CD4-positive, alpha-beta memory T cell (primary cell): ENCODE results near the gene DNAH14. TPM values are rescaled to one million over a fixed set of nuclear protein-coding genes. Genes with fewer than 3 reads are reported as not detected.
"Not testable (repeated sequence)": the region's sequence is repeated elsewhere in the genome, so short reads cannot be mapped to it uniquely, and the experiment has no call there.

Source experiments
- CTCF ChIA-PET: fragments of 350-600 bp; sonication (Branson Sonifier 250); formaldehyde crosslinking; loops from one replicate; lab custom pipeline; 2021; ENCODE audit warnings: inconsistent platforms; ENCODE audit not compliant: partially characterized antibody; lab: Charles Lee
- POLR2A ChIA-PET: fragments of 350-600 bp; sonication (Branson Sonifier 250); formaldehyde crosslinking; loops from one replicate; lab custom pipeline; 2021; ENCODE audit not compliant: partially characterized antibody; lab: Charles Lee
- DNase-seq, 5 donors: peaks; one replicate each; pipeline versions ENCODE4 v3.0.0 to v3.0.0-alpha.2; 2020 to 2022; ENCODE audit warnings: mixed read lengths in 1 of 5
- H3K27ac ChIP-seq: one replicate; pipeline ENCODE4 v1.7.0; 2013; ENCODE audit warnings: low read depth, low read length
- H3K27me3 ChIP-seq: 2 replicates; pipeline ENCODE4 v1.7.0; 2013; ENCODE audit warnings: mild to moderate bottlenecking, low read length, moderate library complexity; ENCODE audit not compliant: insufficient read depth
- H3K36me3 ChIP-seq: 2 replicates; pipeline ENCODE4 v1.7.0; 2013; ENCODE audit warnings: mild to moderate bottlenecking, low read length, moderate library complexity; ENCODE audit not compliant: insufficient read depth
- H3K4me1 ChIP-seq: 2 replicates; pipeline ENCODE4 v1.7.0; 2013; ENCODE audit warnings: mild to moderate bottlenecking, low read length, moderate library complexity; ENCODE audit not compliant: insufficient read depth
- H3K4me3 ChIP-seq, 2 donors: one replicate each; pipeline ENCODE4 v1.7.0; 2013; ENCODE audit warnings: low read length in 2 of 2, mild to moderate bottlenecking in 1 of 2
- H3K9me3 ChIP-seq, 2 donors: one replicate each; pipeline ENCODE4 v1.7.0; 2013; ENCODE audit warnings: low read length in 2 of 2, control low read depth in 1 of 2; ENCODE audit not compliant: control insufficient read depth in 1 of 2
- H3K27ac Mint-ChIP-seq, 7 donors: one replicate each; pipeline ENCODE4 v1.8.0; 2020 to 2021; ENCODE audit warnings: mixed read lengths in 7 of 7, mild to moderate bottlenecking in 6 of 7, inconsistent platforms in 3 of 7, moderate library complexity in 3 of 7
- H3K27me3 Mint-ChIP-seq, 2 donors: one replicate each; pipeline ENCODE4 v1.8.0; 2020 to 2021; ENCODE audit warnings: mixed read lengths in 2 of 2
- H3K36me3 Mint-ChIP-seq, 2 donors: one replicate each; pipeline ENCODE4 v1.8.0; 2020 to 2021; ENCODE audit warnings: mixed read lengths in 2 of 2, inconsistent platforms in 1 of 2, mild to moderate bottlenecking in 1 of 2
- H3K4me1 Mint-ChIP-seq, 4 donors: one replicate each; pipeline ENCODE4 v1.8.0; 2020 to 2021; ENCODE audit warnings: mixed read lengths in 4 of 4, mild to moderate bottlenecking in 1 of 4
- H3K4me3 Mint-ChIP-seq, 8 donors: one replicate each; pipeline ENCODE4 v1.8.0; 2020 to 2021; ENCODE audit warnings: mixed read lengths in 8 of 8, mild to moderate bottlenecking in 7 of 8, moderate library complexity in 6 of 8, inconsistent platforms in 3 of 8
- H3K9me3 Mint-ChIP-seq, 8 donors: one replicate each; pipeline ENCODE4 v1.8.0; 2020 to 2021; ENCODE audit warnings: mixed read lengths in 8 of 8, mild to moderate bottlenecking in 5 of 8, inconsistent platforms in 3 of 8, moderate library complexity in 1 of 8
- intact Hi-C: fragments of 100-400 bp; cut with micrococcal nuclease; formaldehyde crosslinking; loops from one replicate; pipeline ENCODE4 v1.15.1; 2023
- polyA plus RNA-seq, 2 donors: library from polyadenylated mRNA; unstranded; fragments of 300-500 nt; fragmentation: Illumina TruSeq; gene quantifications; one replicate each; pipeline ENCODE4 v1.2.3, GENCODE V29; 2021
- total RNA-seq, 2 experiments: library from RNA; stranded (reverse); gene quantifications; one replicate each; pipeline ENCODE4 v1.2.3, GENCODE V29; 2021

Gene DNAH14
- total and polyA plus RNA-seq, 4 experiments from 2014 or later: 0.06 TPM; not detected in 3

- no peak overlapping the region for H3K27ac Mint-ChIP-seq
- H3K4me3 Mint-ChIP-seq: no peak overlapping the region
- peaks cover 12 to 19% of the 10 kb centered on the region in 2 donors for H3K27me3 Mint-ChIP-seq
- DNase-seq: no peak
- intact Hi-C loops: no loop called here
- Histone ChIP-seq H3K9me3 (no peaks in the 10 kb centered on the region), H3K4me3 (no peak overlapping the region), H3K36me3 (no peaks in the 10 kb centered on the region), H3K4me1 (no peaks in the 10 kb centered on the region), H3K27ac (no peak overlapping the region), H3K27me3 (no peaks in the 10 kb centered on the region)
- H3K36me3 Mint-ChIP-seq: no peaks in the 10 kb centered on the region
- CTCF ChIA-PET: no interaction called here
- POLR2A ChIA-PET: no interaction called here
- peaks cover 0 to 33% (median 19%) of the 10 kb centered on the region in 8 donors for H3K9me3 Mint-ChIP-seq
- H3K4me1 Mint-ChIP-seq: no peaks in the 10 kb centered on the region
Measured at GRCh38 chr1:225277445-225277844, 348.0 kb downstream of the DNAH14 start.

- H3K9me3 ChIP-seq: no peaks in the 10 kb centered on the region
- intact Hi-C loops: no loop called here
- no peaks in the 10 kb centered on the region for H3K4me1 Mint-ChIP-seq
Measured at GRCh38 chr1:225280563-225280962, 351.1 kb downstream of the DNAH14 start.

GRCh38 chr1:225290244-225290643, 360.8 kb downstream of the DNAH14 start:
- Mint-ChIP-seq H3K27me3 (peaks cover 4 to 14% of the 10 kb centered on the region in 2 donors), H3K27ac (no peak overlapping the region), H3K4me1 (no peaks in the 10 kb centered on the region), H3K36me3 (peaks cover 0 to 6% of the 10 kb centered on the region in 2 donors), H3K4me3 (no peak overlapping the region), H3K9me3 (peaks cover 0 to 28% (median 24%) of the 10 kb centered on the region in 8 donors)
- no peaks in the 10 kb centered on the region for H3K27me3 ChIP-seq
- intact Hi-C loops: no loop called here
- CTCF ChIA-PET: no interaction called here
- POLR2A ChIA-PET: no interaction called here
- DNase-seq: no peak
- H3K27ac ChIP-seq: no peak overlapping the region
- H3K36me3 ChIP-seq: no peaks in the 10 kb centered on the region
- H3K9me3 ChIP-seq: no peaks in the 10 kb centered on the region
- H3K4me1 ChIP-seq: no peaks in the 10 kb centered on the region
- no peak overlapping the region for H3K4me3 ChIP-seq

More at GRCh38 chr1:225280563-225280962, 351.1 kb downstream of the DNAH14 start:
- CTCF ChIA-PET: no interaction called here
- H3K4me1 ChIP-seq: no peaks in the 10 kb centered on the region
- DNase-seq: no peak
- Mint-ChIP-seq H3K36me3 (no peaks in the 10 kb centered on the region), H3K27ac (no peak overlapping the region), H3K4me3 (no peak overlapping the region), H3K9me3 (peaks cover 0 to 33% (median 20%) of the 10 kb centered on the region in 8 donors), H3K27me3 (peaks cover 7 to 18% of the 10 kb centered on the region in 2 donors)
- H3K27ac ChIP-seq: no peak overlapping the region
- POLR2A ChIA-PET: no interaction called here
- H3K27me3 ChIP-seq: no peaks in the 10 kb centered on the region
- H3K4me3 ChIP-seq: no peak overlapping the region
- H3K36me3 ChIP-seq: no peaks in the 10 kb centered on the region

GRCh38 chr1:225299624-225300023, 370.1 kb downstream of the DNAH14 start:
- no peaks in the 10 kb centered on the region for H3K36me3 ChIP-seq
- H3K27me3 ChIP-seq: no peaks in the 10 kb centered on the region
- no peaks in the 10 kb centered on the region for H3K9me3 ChIP-seq
- no peak overlapping the region for H3K4me3 Mint-ChIP-seq
- peaks cover 0 to 30% (median 26%) of the 10 kb centered on the region in 8 donors for H3K9me3 Mint-ChIP-seq
- intact Hi-C loops: no loop called here
- CTCF ChIA-PET: no interaction called here
- H3K4me3 ChIP-seq: no peak overlapping the region
- no peak for DNase-seq
- peaks cover 5 to 7% of the 10 kb centered on the region in 2 donors for H3K27me3 Mint-ChIP-seq
- H3K27ac Mint-ChIP-seq: no peak overlapping the region
- no peaks in the 10 kb centered on the region for H3K4me1 Mint-ChIP-seq
- H3K27ac ChIP-seq: no peak overlapping the region
- POLR2A ChIA-PET: no interaction called here
- H3K36me3 Mint-ChIP-seq: peaks cover 0 to 15% of the 10 kb centered on the region in 2 donors
- no peaks in the 10 kb centered on the region for H3K4me1 ChIP-seq

- H3K4me3 Mint-ChIP-seq: no peak overlapping the region
- peaks cover 0 to 23% (median 18%) of the 10 kb centered on the region in 8 donors for H3K9me3 Mint-ChIP-seq
- no peaks in the 10 kb centered on the region for H3K36me3 ChIP-seq
- H3K4me1 ChIP-seq: no peaks in the 10 kb centered on the region
- no peak overlapping the region for H3K27ac ChIP-seq
- H3K36me3 Mint-ChIP-seq: peaks cover 0 to 7% of the 10 kb centered on the region in 2 donors
- no peaks in the 10 kb centered on the region for H3K27me3 ChIP-seq
- no peaks in the 10 kb centered on the region for H3K9me3 ChIP-seq
- no peak overlapping the region for H3K4me3 ChIP-seq
- H3K4me1 Mint-ChIP-seq: no peaks in the 10 kb centered on the region
- intact Hi-C loops: no loop called here
- POLR2A ChIA-PET: no interaction called here
- no peak overlapping the region for H3K27ac Mint-ChIP-seq
- DNase-seq: no peak
- H3K27me3 Mint-ChIP-seq: peaks cover 4 to 7% of the 10 kb centered on the region in 2 donors
- CTCF ChIA-PET: no interaction called here
Measured at GRCh38 chr1:225300381-225300780, 370.9 kb downstream of the DNAH14 start.

GRCh38 chr1:225304996-225305395, 375.5 kb downstream of the DNAH14 start:
- Histone ChIP-seq H3K9me3 (no peaks in the 10 kb centered on the region), H3K36me3 (no peaks in the 10 kb centered on the region), H3K27me3 (no peaks in the 10 kb centered on the region), H3K4me3 (no peak overlapping the region), H3K27ac (no peak overlapping the region), H3K4me1 (no peaks in the 10 kb centered on the region)
- no peak overlapping the region for H3K4me3 Mint-ChIP-seq
- H3K9me3 Mint-ChIP-seq: no peaks in the 10 kb centered on the region
- H3K27me3 Mint-ChIP-seq: no peaks in the 10 kb centered on the region
- H3K4me1 Mint-ChIP-seq: no peaks in the 10 kb centered on the region
- H3K27ac Mint-ChIP-seq: no peak overlapping the region
- intact Hi-C loops: no loop called here
- POLR2A ChIA-PET: no interaction called here
- H3K36me3 Mint-ChIP-seq: no peaks in the 10 kb centered on the region
- CTCF ChIA-PET: interaction anchor here (2.0 kb wide), 1 partner anchor 15 kb away, joined by 5 read pairs; no protein-coding TSS in a partner anchor
- DNase-seq: no peak

GRCh38 chr1:225310544-225310943, 381.1 kb downstream of the DNAH14 start:
- H3K36me3 ChIP-seq, H3K27me3 Mint-ChIP-seq, H3K4me1 ChIP-seq, H3K27ac Mint-ChIP-seq, intact Hi-C loops, CTCF ChIA-PET, POLR2A ChIA-PET, H3K4me3 Mint-ChIP-seq, H3K36me3 Mint-ChIP-seq, H3K4me3 ChIP-seq, H3K27ac ChIP-seq, H3K9me3 ChIP-seq, DNase-seq, H3K4me1 Mint-ChIP-seq, H3K27me3 ChIP-seq: not testable (repeated sequence)
- H3K9me3 Mint-ChIP-seq: peaks cover 0 to 16% (median 7%) of the 10 kb centered on the region in 8 donors
